ENCODE measurements around the gene HILPDA.
"Not testable (repeated sequence)": the region's sequence is repeated elsewhere in the genome, so short reads cannot be mapped to it uniquely, and the experiment has no call there.

DNA sequence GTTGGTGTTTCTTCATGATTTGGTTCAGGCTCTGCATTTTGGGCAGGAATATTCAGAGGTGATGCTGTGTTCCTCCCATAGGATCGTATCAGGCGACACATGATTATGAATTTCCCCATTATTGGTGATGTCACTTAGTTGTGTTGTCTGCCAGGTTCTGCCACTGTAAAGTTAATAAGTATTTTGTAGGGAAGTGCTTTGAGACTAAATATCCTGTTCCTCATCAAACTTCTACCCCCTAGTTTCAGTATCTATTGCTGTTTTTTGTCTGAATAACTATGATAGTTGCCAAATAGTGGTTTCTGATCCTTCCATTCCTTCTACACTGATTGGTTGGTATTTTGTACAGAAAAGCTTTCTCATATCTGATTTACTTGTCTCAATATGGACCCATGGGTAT, 49.7 kb downstream of the HILPDA start:
- TF ChIP-seq, protein P1, sequence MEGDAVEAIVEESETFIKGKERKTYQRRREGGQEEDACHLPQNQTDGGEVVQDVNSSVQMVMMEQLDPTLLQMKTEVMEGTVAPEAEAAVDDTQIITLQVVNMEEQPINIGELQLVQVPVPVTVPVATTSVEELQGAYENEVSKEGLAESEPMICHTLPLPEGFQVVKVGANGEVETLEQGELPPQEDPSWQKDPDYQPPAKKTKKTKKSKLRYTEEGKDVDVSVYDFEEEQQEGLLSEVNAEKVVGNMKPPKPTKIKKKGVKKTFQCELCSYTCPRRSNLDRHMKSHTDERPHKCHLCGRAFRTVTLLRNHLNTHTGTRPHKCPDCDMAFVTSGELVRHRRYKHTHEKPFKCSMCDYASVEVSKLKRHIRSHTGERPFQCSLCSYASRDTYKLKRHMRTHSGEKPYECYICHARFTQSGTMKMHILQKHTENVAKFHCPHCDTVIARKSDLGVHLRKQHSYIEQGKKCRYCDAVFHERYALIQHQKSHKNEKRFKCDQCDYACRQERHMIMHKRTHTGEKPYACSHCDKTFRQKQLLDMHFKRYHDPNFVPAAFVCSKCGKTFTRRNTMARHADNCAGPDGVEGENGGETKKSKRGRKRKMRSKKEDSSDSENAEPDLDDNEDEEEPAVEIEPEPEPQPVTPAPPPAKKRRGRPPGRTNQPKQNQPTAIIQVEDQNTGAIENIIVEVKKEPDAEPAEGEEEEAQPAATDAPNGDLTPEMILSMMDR (IDR thresholded peaks at IDR 0.05): not testable (repeated sequence)
- TF ChIP-seq POLR2A (IDR thresholded peaks at IDR 0.05): not testable (repeated sequence)
